Osteoblast (primary cell): ENCODE measurements around the gene SYT9. TPM values are rescaled to one million over a fixed set of nuclear protein-coding genes. Genes with fewer than 3 reads are reported as not detected.

Source experiments
- DNase-seq: peaks from one replicate; pipeline ENCODE4 v3.0.0; 2011; ENCODE audit warnings: low spot score, mixed read lengths; ENCODE audit not compliant: insufficient read length; ENCODE audit errors: missing footprints
- H2AFZ ChIP-seq: 2 replicates; pipeline ENCODE4 v1.6.0; 2011; ENCODE audit warnings: mild to moderate bottlenecking, low read length
- H3K27ac ChIP-seq: 2 replicates; pipeline ENCODE4 v1.5.1; 2011; ENCODE audit warnings: mild to moderate bottlenecking, low read depth, low read length, moderate library complexity
- H3K27me3 ChIP-seq: 2 replicates; pipeline ENCODE4 v1.6.0; 2012; ENCODE audit warnings: mild to moderate bottlenecking, control low read depth, inconsistent platforms, low read length, moderate library complexity; ENCODE audit not compliant: insufficient read depth
- H3K36me3 ChIP-seq: 2 replicates; pipeline ENCODE4 v1.5.1; 2011; ENCODE audit warnings: mild to moderate bottlenecking, low read length, control low read depth, moderate library complexity; ENCODE audit not compliant: insufficient read depth
- H3K4me1 ChIP-seq: 2 replicates; pipeline ENCODE4 v1.5.1; 2011; ENCODE audit warnings: mild to moderate bottlenecking, low read length, control low read depth, moderate library complexity; ENCODE audit not compliant: insufficient read depth
- H3K4me2 ChIP-seq: 2 replicates; pipeline ENCODE4 v1.6.0; 2011; ENCODE audit warnings: mild to moderate bottlenecking, low read length; ENCODE audit not compliant: insufficient read depth
- H3K4me3 ChIP-seq: fragments of 200-600 bp; sonication (generic); 3 replicates; pipeline ENCODE4 v1.5.1; 2012; ENCODE audit warnings: mild to moderate bottlenecking, low read length, inconsistent platforms; ENCODE audit not compliant: insufficient read depth
- H3K79me2 ChIP-seq: 2 replicates; pipeline ENCODE4 v1.6.0; 2012; ENCODE audit warnings: mild to moderate bottlenecking, low read length, control low read depth, inconsistent platforms; ENCODE audit not compliant: insufficient read depth
- H3K9me3 ChIP-seq: 2 replicates; pipeline ENCODE4 v1.5.1; 2011; ENCODE audit warnings: low read depth, low read length, control low read depth
- H4K20me1 ChIP-seq: 2 replicates; pipeline ENCODE4 v1.6.0; 2012; ENCODE audit warnings: mild to moderate bottlenecking, low read length, control low read depth; ENCODE audit not compliant: insufficient read depth
- CTCF ChIP-seq: IDR thresholded peaks from 2 replicates; pipeline ENCODE4 v1.5.1; 2011; ENCODE audit warnings: mild to moderate bottlenecking, low read depth, low read length, moderate library complexity; ENCODE audit errors: extremely low read depth
- total RNA-seq: library from RNA; depleted of rRNA; stranded (reverse); fragments of >200 nt; gene quantifications from 2 replicates; pipeline ENCODE4 v1.2.3, GENCODE V29; 2012

SYT9 gene
- total RNA-seq, 1 donor = not detected

- Histone ChIP-seq H3K4me2 (no peak overlapping the region), H3K4me1 (peaks cover 14% of the 10 kb centered on the region), H3K79me2 (no peaks in the 10 kb centered on the region), H3K9me3 (no peaks in the 10 kb centered on the region), H2AFZ (no peak overlapping the region), H3K36me3 (no peaks in the 10 kb centered on the region), H3K27me3 (peaks cover 25% of the 10 kb centered on the region), H3K4me3 (no peak overlapping the region), H3K27ac (no peak overlapping the region), H4K20me1 (no peaks in the 10 kb centered on the region)
- no peak for DNase-seq
- no peak for TF ChIP-seq CTCF
Observed at GRCh38 chr11:7511401-7511800, 259.7 kb downstream of the SYT9 start.

- peak overlapping the region; percentile 86 for H3K4me3 ChIP-seq
- H3K79me2 ChIP-seq = no peaks in the 10 kb centered on the region
- H2AFZ ChIP-seq = peak overlapping the region; percentile 93
- peak; percentile 91 for DNase-seq
- peak overlapping the region; percentile 97 for H3K4me2 ChIP-seq
- peaks cover 25% of the 10 kb centered on the region for H3K27me3 ChIP-seq
- peaks cover 14% of the 10 kb centered on the region for H3K4me1 ChIP-seq
- no peaks in the 10 kb centered on the region for H4K20me1 ChIP-seq
- H3K27ac ChIP-seq = peak overlapping the region; percentile 38
- no peak for TF ChIP-seq CTCF
- H3K36me3 ChIP-seq = no peaks in the 10 kb centered on the region
- H3K9me3 ChIP-seq = no peaks in the 10 kb centered on the region
Observed at GRCh38 chr11:7512525-7513233, 261.0 kb downstream of the SYT9 start.

- H3K9me3 ChIP-seq = no peaks in the 10 kb centered on the region
- peak within 1 kb of the TSS; percentile 97 for H3K4me2 ChIP-seq
- TF ChIP-seq CTCF = peak; percentile 78
- H3K27ac ChIP-seq = peak within 1 kb of the TSS; percentile 38
- no peaks in the 10 kb centered on the region for H4K20me1 ChIP-seq
- no peaks in the 10 kb centered on the region for H3K36me3 ChIP-seq
- peak; percentile 98 for DNase-seq
- peak within 1 kb of the TSS; percentile 95 for H2AFZ ChIP-seq
- H3K79me2 ChIP-seq = no peaks in the 10 kb centered on the region
- peaks cover 25% of the 10 kb centered on the region for H3K27me3 ChIP-seq
- H3K4me3 ChIP-seq = peak within 1 kb of the TSS; percentile 86
- H3K4me1 ChIP-seq = peaks cover 14% of the 10 kb centered on the region
Observed at GRCh38 chr11:7513234-7514098, 261.8 kb downstream of the SYT9 start, which contains the start of gene PPFIBP2. Gene PPFIBP2, plus strand, starts transcription at chr11:7513999. Its CDS starts 35,477 bp downstream, at chr11:7549476.
